Measurements from ENCODE around the gene SP5.

DNA sequence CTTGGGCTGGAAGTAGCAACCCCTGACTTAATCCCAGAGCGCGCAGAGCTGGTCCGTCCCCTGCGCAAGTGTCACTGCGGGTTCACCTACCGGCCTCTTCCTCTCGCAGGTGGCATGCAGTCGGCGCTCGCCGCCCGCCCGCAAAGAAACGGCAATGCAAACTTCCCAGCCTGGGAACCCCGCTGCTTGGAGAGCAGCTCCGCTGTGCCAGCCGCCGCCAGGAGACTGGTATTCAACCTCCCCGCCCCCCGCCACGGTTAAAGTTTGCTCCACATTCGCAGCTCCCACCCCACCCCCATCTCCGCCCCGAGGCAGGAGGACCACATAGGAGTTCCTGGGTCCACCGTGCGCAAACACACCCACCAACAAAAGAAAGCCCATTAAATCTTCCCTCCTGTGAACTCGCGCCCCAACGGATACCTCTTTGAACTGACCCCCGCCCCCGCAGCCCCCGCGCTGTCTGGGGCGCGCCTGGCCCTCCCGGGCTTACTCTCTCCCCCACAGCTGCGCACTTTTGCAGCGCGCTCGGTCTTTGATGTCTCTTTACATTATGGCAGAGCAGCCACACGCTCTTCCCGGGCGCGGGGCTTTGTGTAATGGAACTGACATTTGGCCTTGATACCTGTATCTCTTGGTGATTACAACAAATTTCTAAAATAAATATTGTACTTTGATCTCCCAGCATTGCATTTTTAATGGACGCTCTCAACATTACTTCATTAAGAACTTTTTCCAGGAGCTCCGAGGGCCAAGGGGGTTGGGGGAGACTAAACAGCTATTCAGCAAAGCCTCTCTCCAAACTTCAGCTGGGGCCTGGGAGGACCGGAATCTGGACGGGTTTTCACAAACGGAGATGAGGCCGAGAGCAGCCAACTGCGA, 3.1 kb upstream of the SP5 start:
- TF ChIP-seq POLR2A (IDR thresholded peaks at IDR 0.05; ENCODE audit: low read depth, low read length), result no peak
- no peak for TF ChIP-seq POLR2AphosphoS5 (IDR thresholded peaks at IDR 0.05; ENCODE audit: low read depth, low read length)
- no peak for TF ChIP-seq SPI1 (IDR thresholded peaks at IDR 0.05; ENCODE audit: low read depth, low read length)
- no peak for TF ChIP-seq POU2F2 (IDR thresholded peaks at IDR 0.05; ENCODE audit: low read depth, low read length)
- TF ChIP-seq TAF1 (IDR thresholded peaks at IDR 0.05; ENCODE audit: low read depth, low read length), result no peak
- no peak for TF ChIP-seq PAX5 (IDR thresholded peaks at IDR 0.05; ENCODE audit: insufficient read depth, low read length, severe bottlenecking)

All from GM12891 (cell line).